Liver (tissue), 9 donors: ENCODE data around the gene TMEM120A. TPM values are rescaled to one million over a fixed set of nuclear protein-coding genes. Genes with fewer than 3 reads are reported as not detected.

Experiments used
- DNase-seq: peaks from one replicate; pipeline ENCODE4 v3.0.0-alpha.2; 2017; ENCODE audit warnings: low spot score
- H3K27ac ChIP-seq, 2 donors: one replicate each; pipeline ENCODE4 v1.7.0; 2013; ENCODE audit warnings: inconsistent platforms in 2 of 2, low read length in 2 of 2, control low read depth in 1 of 2, low read depth in 1 of 2, mild to moderate bottlenecking in 1 of 2
- H3K27me3 ChIP-seq, 4 donors: one replicate each; pipeline versions ENCODE4 v1.6.1 to v1.7.0; 2013; ENCODE audit warnings: low read length in 3 of 4, inconsistent platforms in 1 of 4, mild to moderate bottlenecking in 1 of 4, moderate library complexity in 1 of 4; ENCODE audit not compliant: control insufficient read depth in 4 of 4, insufficient read depth in 4 of 4
- H3K36me3 ChIP-seq, 4 donors: one replicate each; pipeline versions ENCODE4 v1.6.1 to v1.7.0; 2013; ENCODE audit warnings: low read length in 3 of 4, mild to moderate bottlenecking in 3 of 4, low read depth in 1 of 4, moderate library complexity in 1 of 4; ENCODE audit not compliant: control insufficient read depth in 4 of 4, insufficient read depth in 3 of 4
- H3K4me1 ChIP-seq, 4 donors: one replicate each; pipeline versions ENCODE4 v1.6.1 to v1.7.0; 2013; ENCODE audit warnings: low read length in 3 of 4, mild to moderate bottlenecking in 3 of 4, moderate library complexity in 1 of 4; ENCODE audit not compliant: control insufficient read depth in 4 of 4, insufficient read depth in 4 of 4
- H3K4me3 ChIP-seq, 3 donors: one replicate each; pipeline versions ENCODE4 v1.6.1 to v1.7.0; 2013; ENCODE audit warnings: low read length in 3 of 3, control low read depth in 1 of 3, low read depth in 1 of 3, mild to moderate bottlenecking in 1 of 3
- H3K9ac ChIP-seq, 2 donors: one replicate each; pipeline ENCODE4 v1.7.0; 2013; ENCODE audit warnings: low read length in 2 of 2, mild to moderate bottlenecking in 2 of 2, moderate library complexity in 2 of 2, control low read depth in 1 of 2, low read depth in 1 of 2
- H3K9me3 ChIP-seq, 4 donors: one replicate each; pipeline versions ENCODE4 v1.6.1 to v1.7.0; 2013; ENCODE audit warnings: low read length in 3 of 4; ENCODE audit not compliant: control insufficient read depth in 4 of 4
- ATF3 ChIP-seq: IDR thresholded peaks from 2 replicates; pipeline ENCODE4 v1.6.1; 2016; ENCODE audit warnings: antibody characterized with exemption
- CTCF ChIP-seq: fragments of 150-350 bp; IDR thresholded peaks from 2 replicates; pipeline ENCODE4 v1.5.1; 2017; ENCODE audit warnings: improper control_type of control experiment, low read depth, low read length; ENCODE audit not compliant: missing input control
- EGR1 ChIP-seq, 2 donors: IDR thresholded peaks; 2 replicates each; pipeline ENCODE4 v1.6.1; 2016 to 2018; ENCODE audit warnings: antibody characterized with exemption in 2 of 2, low read depth in 2 of 2
- FOXA1 ChIP-seq: IDR thresholded peaks from 2 replicates; pipeline ENCODE4 v1.6.1; 2016; ENCODE audit warnings: antibody characterized with exemption
- FOXA2 ChIP-seq: IDR thresholded peaks from 2 replicates; pipeline ENCODE4 v1.6.1; 2016; ENCODE audit warnings: antibody characterized with exemption
- GABPA ChIP-seq, 2 donors: IDR thresholded peaks in 1 of 2; conservative IDR thresholded peaks in 1 of 2; 2 replicates each; pipeline ENCODE4 v1.6.1; 2016; ENCODE audit warnings: antibody characterized with exemption in 2 of 2, mild to moderate bottlenecking in 1 of 2, moderate library complexity in 1 of 2
- HNF4A ChIP-seq, 2 donors: conservative IDR thresholded peaks; 2 replicates each; pipeline ENCODE4 v1.6.1; 2016; ENCODE audit warnings: antibody characterized with exemption in 2 of 2, mild to moderate bottlenecking in 2 of 2
- HNF4G ChIP-seq: IDR thresholded peaks from 2 replicates; pipeline ENCODE4 v1.6.1; 2016; ENCODE audit warnings: antibody characterized with exemption
- JUND ChIP-seq, 2 donors: IDR thresholded peaks; 2 replicates each; pipeline ENCODE4 v1.6.1; 2016; ENCODE audit warnings: antibody characterized with exemption in 2 of 2
- MAX ChIP-seq: IDR thresholded peaks from 2 replicates; pipeline ENCODE4 v1.6.1; 2016; ENCODE audit warnings: antibody characterized with exemption
- NR2F2 ChIP-seq: IDR thresholded peaks from 2 replicates; pipeline ENCODE4 v1.6.1; 2016; ENCODE audit warnings: antibody characterized with exemption
- RAD21 ChIP-seq, 2 donors: IDR thresholded peaks; 2 replicates each; pipeline ENCODE4 v1.6.1; 2016; ENCODE audit warnings: antibody characterized with exemption in 2 of 2, mild to moderate bottlenecking in 2 of 2
- REST ChIP-seq: IDR thresholded peaks from 2 replicates; pipeline ENCODE4 v1.6.1; 2016; ENCODE audit warnings: antibody characterized with exemption, mild to moderate bottlenecking
- SP1 ChIP-seq: IDR thresholded peaks from 2 replicates; pipeline ENCODE4 v1.6.1; 2018; ENCODE audit warnings: antibody characterized with exemption, mild to moderate bottlenecking
- TAF1 ChIP-seq: conservative IDR thresholded peaks from 2 replicates; pipeline ENCODE4 v1.6.1; 2016; ENCODE audit warnings: antibody characterized with exemption, mild to moderate bottlenecking
- YY1 ChIP-seq: IDR thresholded peaks from 2 replicates; pipeline ENCODE4 v1.6.1; 2016; ENCODE audit warnings: antibody characterized with exemption, mild to moderate bottlenecking
- ZBTB33 ChIP-seq: IDR thresholded peaks from 2 replicates; pipeline ENCODE4 v1.6.1; 2016; ENCODE audit warnings: antibody characterized with exemption
- WGBS: extraction: QIAGEN DNeasy Blood & Tissue Kit; methylation state at CpG from one replicate; pipeline ENCODE4 v1.1.7; 2013; 5-methylcytosine and 5-hydroxymethylcytosine counted together
- polyA plus RNA-seq, 2 donors: library from polyadenylated mRNA; stranded (reverse) in 1 of 2; unstranded in 1 of 2; fragments of 200-250 nt in 1 of 2; fragments of >200 nt in 1 of 2; fragmentation: Nextera tagmentation in 1 of 2; extraction: Ambion mirVana in 1 of 2; gene quantifications; one replicate each; pipeline versions ENCODE4 v1.2.1 to v1.2.3, GENCODE V29; 2013 to 2015
- total RNA-seq, 2 donors: library from RNA; depleted of rRNA; stranded (reverse); fragments of >200 nt; gene quantifications; one replicate each; pipeline ENCODE4 v1.2.3, GENCODE V29; 2014
- donor health status: healthy.
- donor health status: healthy.
- donor health status: healthy.
- donor health status: healthy.
- donor health status: healthy.

TMEM120A gene
- total and polyA plus RNA-seq, 4 donors = 18.7 to 73.9 (median 32.1) TPM

DNA sequence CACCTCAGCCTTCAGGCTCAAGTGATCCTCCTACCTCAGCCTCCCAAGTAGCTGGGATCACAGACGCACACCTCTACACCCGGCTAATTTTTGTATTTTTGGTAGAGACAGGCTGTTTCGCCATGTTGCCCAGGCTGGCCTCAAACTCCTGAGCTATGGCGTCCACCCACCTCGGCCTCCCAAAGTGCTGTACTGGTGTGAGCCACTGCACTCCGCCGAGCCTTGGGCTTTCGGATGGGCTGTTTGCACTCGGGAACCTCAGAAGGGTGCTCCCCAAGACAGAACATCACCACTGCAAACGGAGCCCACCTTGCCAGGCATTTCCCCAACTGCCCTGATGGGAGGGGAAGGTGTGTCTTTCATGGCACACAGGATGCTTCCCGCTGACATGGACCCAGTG is 27.3 kb downstream of the TMEM120A start:
- DNase-seq = no peak
- peaks cover 20 to 83% (median 68%) of the 10 kb centered on the region in 4 donors for H3K4me1 ChIP-seq
- H3K9ac ChIP-seq = no peak overlapping the region
- H3K4me3 ChIP-seq = no peak overlapping the region
- H3K9me3 ChIP-seq = no peaks in the 10 kb centered on the region
- no peak for TF ChIP-seq HNF4G
- no peak for TF ChIP-seq SP1
- TF ChIP-seq YY1 = no peak
- no peak for TF ChIP-seq CTCF
- no peak for TF ChIP-seq TAF1
- TF ChIP-seq EGR1 (IDR thresholded peaks at IDR 0.05; ENCODE audit: low read depth in 2 of 2) = no peak
- TF ChIP-seq ZBTB33 = no peak
- TF ChIP-seq ATF3 = no peak
- TF ChIP-seq RAD21 (IDR thresholded peaks at IDR 0.05) = no peak
- no peak for TF ChIP-seq FOXA2
- TF ChIP-seq HNF4A (conservative IDR thresholded peaks at IDR 0.05) = no peak
- no peak for TF ChIP-seq FOXA1
- TF ChIP-seq JUND (IDR thresholded peaks at IDR 0.05) = no peak
- no peak for TF ChIP-seq NR2F2
- TF ChIP-seq GABPA (IDR thresholded peaks at IDR 0.05 in 1 of 2, conservative IDR thresholded peaks at IDR 0.05 in 1 of 2) = no peak
- no peak for TF ChIP-seq MAX
- TF ChIP-seq REST = no peak
- WGBS = 94% methylated on average over 11 of the region's 11 CpGs
- H3K27me3 ChIP-seq = no peaks in the 10 kb centered on the region
- H3K36me3 ChIP-seq = peaks cover 14 to 49% (median 26%) of the 10 kb centered on the region in 4 donors
- H3K27ac ChIP-seq = peak overlapping the region; percentile 40 to 83
